ENCODE measurements around the gene UBE2R2.
"Not testable (repeated sequence)": the region's sequence is repeated elsewhere in the genome, so short reads cannot be mapped to it uniquely, and the experiment has no call there.

The UBE2R2 gene

DNA sequence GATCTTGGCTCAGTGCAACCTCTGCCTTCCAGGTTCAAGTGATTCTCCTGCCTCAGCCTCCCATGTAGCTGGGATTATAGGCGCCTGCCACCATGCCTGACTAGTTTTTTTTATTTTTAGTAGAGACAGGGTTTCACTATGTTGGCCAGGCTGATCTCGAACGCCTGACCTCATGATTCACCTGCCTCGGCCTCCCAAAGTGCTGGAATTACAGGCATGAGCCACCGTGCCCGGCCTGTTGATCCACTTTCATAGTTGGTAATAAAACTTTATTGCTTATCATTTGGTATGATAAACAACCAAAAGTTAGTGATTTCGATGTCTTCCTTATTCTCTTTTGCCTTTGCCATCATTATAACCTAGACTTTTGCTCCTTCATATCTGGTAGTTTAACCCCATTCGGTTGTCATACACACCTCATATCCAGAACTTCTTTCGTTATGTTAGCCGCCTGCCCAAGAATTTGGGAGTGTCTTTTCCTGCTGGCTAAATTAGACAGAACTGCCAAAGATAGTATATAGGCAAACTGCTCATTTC lies 45.0 kb downstream of the UBE2R2 start:
- Histone ChIP-seq H3K4ac (ENCODE audit: low read depth in 1 of 2, low read length in 2 of 2) (no peak overlapping the region), H2BK12ac (ENCODE audit: low read length in 2 of 2) (no peak overlapping the region), H2BK15ac (ENCODE audit: low read depth, poor library complexity, severe bottlenecking) (no peak overlapping the region), H3K14ac (ENCODE audit: low read length in 2 of 2) (no peak overlapping the region), H2BK120ac (ENCODE audit: low read depth, low read length) (no peak overlapping the region), H2BK5ac (ENCODE audit: low read depth, low read length, poor library complexity, severe bottlenecking) (no peak overlapping the region), H3K23ac (ENCODE audit: low read length in 2 of 2) (no peak overlapping the region), H3K27ac (ENCODE audit: low read length, poor library complexity, severe bottlenecking) (no peak overlapping the region), H3K9me3 (ENCODE audit: control insufficient read depth, low read length) (no peaks in the 10 kb centered on the region), H4K91ac (ENCODE audit: low read length) (no peak overlapping the region), H3K18ac (ENCODE audit: low read depth in 1 of 2, low read length in 2 of 2) (no peak overlapping the region), H2AFZ (ENCODE audit: low read depth, low read length) (no peak overlapping the region), H3K27me3 (ENCODE audit: control insufficient read depth in 1 of 2, insufficient read depth in 1 of 2, low read length in 2 of 2) (no peaks in the 10 kb centered on the region), H2AK5ac (ENCODE audit: low read length, severe bottlenecking) (no peak overlapping the region), H3K4me2 (ENCODE audit: low read length, poor library complexity, severe bottlenecking) (no peak overlapping the region), H4K8ac (ENCODE audit: low read length) (no peak overlapping the region), H3K4me1 (ENCODE audit: control insufficient read depth, insufficient read depth, low read depth, low read length) (peaks cover 12% of the 10 kb centered on the region), H3K4me3 (ENCODE audit: insufficient read depth in 1 of 2, low read depth in 1 of 2, low read length in 2 of 2) (no peak overlapping the region), H3K9ac (ENCODE audit: low read length) (no peak overlapping the region), H3K79me1 (replicated peaks; ENCODE audit: low read length, poor library complexity, severe bottlenecking) (no peaks in the 10 kb centered on the region), H3K36me3 (ENCODE audit: control insufficient read depth in 1 of 2, insufficient read depth in 2 of 2, low read depth in 1 of 2, low read length in 2 of 2) (peaks cover 4 to 10% of the 10 kb centered on the region in 2 experiments)
- WGBS: 95% methylated on average over 6 of the region's 10 CpGs
- no peak for DNase-seq

DNA sequence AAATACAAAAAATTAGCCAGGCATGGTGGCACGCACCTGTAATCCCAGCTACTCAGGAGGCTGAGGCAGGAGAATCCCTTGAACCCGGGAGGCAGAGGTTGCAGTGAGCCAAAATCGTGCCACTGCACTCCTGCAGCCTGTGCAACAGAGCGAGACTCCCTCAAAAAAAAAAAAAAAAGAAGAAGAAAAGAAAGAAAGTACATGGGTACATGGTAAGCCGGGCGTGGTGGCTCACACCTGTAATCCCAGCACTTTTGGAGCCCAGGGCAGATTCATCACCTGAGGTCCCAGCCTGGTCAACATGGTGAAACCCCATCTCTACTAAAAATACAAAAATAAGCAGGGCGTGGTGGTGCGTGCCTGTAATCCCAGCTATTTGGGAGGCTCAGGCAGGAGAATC lies 46.1 kb downstream of the UBE2R2 start:
- H4K8ac ChIP-seq (ENCODE audit: low read length); H3K4me2 ChIP-seq (ENCODE audit: low read length, poor library complexity, severe bottlenecking); H3K4me3 ChIP-seq (ENCODE audit: insufficient read depth in 1 of 2, low read depth in 1 of 2, low read length in 2 of 2); H3K23ac ChIP-seq (ENCODE audit: low read length in 2 of 2); H4K91ac ChIP-seq (ENCODE audit: low read length); H2BK15ac ChIP-seq (ENCODE audit: low read depth, poor library complexity, severe bottlenecking); H3K14ac ChIP-seq (ENCODE audit: low read length in 2 of 2); H3K4ac ChIP-seq (ENCODE audit: low read depth in 1 of 2, low read length in 2 of 2); H2AK5ac ChIP-seq (ENCODE audit: low read length, severe bottlenecking); H2BK120ac ChIP-seq (ENCODE audit: low read depth, low read length); H3K9me3 ChIP-seq (ENCODE audit: control insufficient read depth, low read length); H3K36me3 ChIP-seq (ENCODE audit: control insufficient read depth in 1 of 2, insufficient read depth in 2 of 2, low read depth in 1 of 2, low read length in 2 of 2); H2BK12ac ChIP-seq (ENCODE audit: low read length in 2 of 2); H2BK5ac ChIP-seq (ENCODE audit: low read depth, low read length, poor library complexity, severe bottlenecking); H3K27me3 ChIP-seq (ENCODE audit: control insufficient read depth in 1 of 2, insufficient read depth in 1 of 2, low read length in 2 of 2); H3K9ac ChIP-seq (ENCODE audit: low read length); H3K27ac ChIP-seq (ENCODE audit: low read length, poor library complexity, severe bottlenecking); H2AFZ ChIP-seq (ENCODE audit: low read depth, low read length); H3K18ac ChIP-seq (ENCODE audit: low read depth in 1 of 2, low read length in 2 of 2); H3K79me1 ChIP-seq (replicated peaks; ENCODE audit: low read length, poor library complexity, severe bottlenecking); DNase-seq: not testable (repeated sequence)
- peaks cover 15% of the 10 kb centered on the region for H3K4me1 ChIP-seq (ENCODE audit: control insufficient read depth, insufficient read depth, low read depth, low read length)
- 99% methylated on average over 6 of the region's 8 CpGs for WGBS

DNA sequence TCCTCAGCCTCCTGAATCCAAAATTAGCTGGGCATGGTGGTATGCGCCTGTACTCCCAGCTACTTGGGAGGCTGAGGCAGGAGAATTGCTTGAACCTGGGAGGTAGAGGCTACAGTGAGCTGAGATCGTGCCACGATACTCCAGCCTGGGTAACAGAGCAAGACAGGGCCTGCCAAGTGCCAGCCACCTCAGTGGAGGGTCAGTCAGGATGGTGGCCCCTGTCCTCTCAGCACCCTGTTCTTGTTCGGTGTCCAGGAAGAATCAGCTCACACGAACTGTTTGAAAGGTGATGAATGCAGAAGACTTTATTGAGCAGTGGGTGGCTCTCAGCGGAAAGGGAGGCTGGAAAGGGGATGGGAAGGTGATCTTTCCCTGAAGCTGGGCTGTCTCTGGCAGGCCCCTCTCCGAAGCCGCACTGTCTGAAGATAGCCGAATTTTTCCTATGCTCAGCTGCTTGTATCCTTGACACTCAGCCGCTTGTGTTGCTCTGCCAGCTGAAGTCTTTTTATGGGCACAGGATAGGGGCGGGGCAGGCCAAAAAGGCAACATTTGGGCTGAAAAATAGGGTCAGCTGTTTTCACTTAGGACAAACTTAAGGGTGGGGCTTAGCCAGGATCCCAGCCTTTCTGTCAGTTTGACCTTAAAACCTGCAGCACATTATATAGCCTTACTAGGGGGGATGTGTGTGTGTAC lies 50.9 kb downstream of the UBE2R2 start:
- 93% methylated on average over 11 of the region's 11 CpGs for WGBS
- H2BK120ac ChIP-seq (ENCODE audit: low read depth, low read length): no peak overlapping the region
- no peak overlapping the region for H4K8ac ChIP-seq (ENCODE audit: low read length)
- no peak overlapping the region for H3K18ac ChIP-seq (ENCODE audit: low read depth in 1 of 2, low read length in 2 of 2)
- H3K9me3 ChIP-seq (ENCODE audit: control insufficient read depth, low read length): no peaks in the 10 kb centered on the region
- H3K4me2 ChIP-seq (ENCODE audit: low read length, poor library complexity, severe bottlenecking): no peak overlapping the region
- peaks cover 4% of the 10 kb centered on the region in 2 experiments for H3K36me3 ChIP-seq (ENCODE audit: control insufficient read depth in 1 of 2, insufficient read depth in 2 of 2, low read depth in 1 of 2, low read length in 2 of 2)
- H3K27ac ChIP-seq (ENCODE audit: low read length, poor library complexity, severe bottlenecking): no peak overlapping the region
- H2BK5ac ChIP-seq (ENCODE audit: low read depth, low read length, poor library complexity, severe bottlenecking): no peak overlapping the region
- H3K23ac ChIP-seq (ENCODE audit: low read length in 2 of 2): peak overlapping the region in 1 of 2 experiments; percentile 24
- H3K27me3 ChIP-seq (ENCODE audit: control insufficient read depth in 1 of 2, insufficient read depth in 1 of 2, low read length in 2 of 2): no peaks in the 10 kb centered on the region
- H2AFZ ChIP-seq (ENCODE audit: low read depth, low read length): no peak overlapping the region
- H3K4me1 ChIP-seq (ENCODE audit: control insufficient read depth, insufficient read depth, low read depth, low read length): peaks cover 8% of the 10 kb centered on the region
- H2BK12ac ChIP-seq (ENCODE audit: low read length in 2 of 2): no peak overlapping the region
- H2BK15ac ChIP-seq (ENCODE audit: low read depth, poor library complexity, severe bottlenecking): no peak overlapping the region
- no peak overlapping the region for H2AK5ac ChIP-seq (ENCODE audit: low read length, severe bottlenecking)
- H3K14ac ChIP-seq (ENCODE audit: low read length in 2 of 2): no peak overlapping the region
- no peak overlapping the region for H4K91ac ChIP-seq (ENCODE audit: low read length)
- peak overlapping the region; percentile 66 for H3K9ac ChIP-seq (ENCODE audit: low read length)
- H3K4ac ChIP-seq (ENCODE audit: low read depth in 1 of 2, low read length in 2 of 2): no peak overlapping the region
- DNase-seq: no peak
- H3K79me1 ChIP-seq (replicated peaks; ENCODE audit: low read length, poor library complexity, severe bottlenecking): no peaks in the 10 kb centered on the region
- peak overlapping the region in 1 of 2 experiments; percentile 66 for H3K4me3 ChIP-seq (ENCODE audit: insufficient read depth in 1 of 2, low read depth in 1 of 2, low read length in 2 of 2)

DNA sequence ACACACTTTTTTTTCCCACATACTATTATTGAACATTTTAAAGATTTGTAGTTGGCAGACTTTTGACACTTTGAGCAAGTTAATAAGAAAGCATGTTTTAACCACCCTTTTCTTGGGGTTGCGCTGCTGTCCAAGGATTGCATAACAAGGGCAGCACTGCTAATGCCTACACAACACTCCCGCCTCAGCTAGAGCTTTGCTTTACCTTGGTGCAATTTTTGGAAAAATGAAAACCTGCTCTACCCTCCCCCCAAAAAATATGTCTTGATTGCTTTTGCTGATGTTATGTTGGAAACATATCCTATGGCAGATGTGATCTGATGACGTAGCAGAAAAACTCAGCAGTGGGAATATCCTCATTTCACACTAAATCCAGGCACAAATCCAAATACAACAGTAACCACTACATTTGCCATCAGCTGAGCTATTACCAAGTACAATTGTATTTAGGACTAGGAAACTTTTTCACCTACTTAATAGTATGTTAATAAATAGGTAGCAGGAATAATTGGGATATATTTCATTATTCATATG lies 51.5 kb downstream of the UBE2R2 start:
- Histone ChIP-seq H2AK5ac (ENCODE audit: low read length, severe bottlenecking) (no peak overlapping the region), H3K4ac (ENCODE audit: low read depth in 1 of 2, low read length in 2 of 2) (no peak overlapping the region), H2AFZ (ENCODE audit: low read depth, low read length) (no peak overlapping the region), H2BK5ac (ENCODE audit: low read depth, low read length, poor library complexity, severe bottlenecking) (no peak overlapping the region), H3K79me1 (replicated peaks; ENCODE audit: low read length, poor library complexity, severe bottlenecking) (no peaks in the 10 kb centered on the region), H3K9me3 (ENCODE audit: control insufficient read depth, low read length) (no peaks in the 10 kb centered on the region), H3K27ac (ENCODE audit: low read length, poor library complexity, severe bottlenecking) (no peak overlapping the region), H3K4me2 (ENCODE audit: low read length, poor library complexity, severe bottlenecking) (no peak overlapping the region), H3K9ac (ENCODE audit: low read length) (peak overlapping the region; percentile 66), H2BK120ac (ENCODE audit: low read depth, low read length) (no peak overlapping the region), H3K23ac (ENCODE audit: low read length in 2 of 2) (no peak overlapping the region), H4K8ac (ENCODE audit: low read length) (no peak overlapping the region), H3K14ac (ENCODE audit: low read length in 2 of 2) (no peak overlapping the region), H3K4me1 (ENCODE audit: control insufficient read depth, insufficient read depth, low read depth, low read length) (peaks cover 9% of the 10 kb centered on the region), H2BK12ac (ENCODE audit: low read length in 2 of 2) (no peak overlapping the region), H3K36me3 (ENCODE audit: control insufficient read depth in 1 of 2, insufficient read depth in 2 of 2, low read depth in 1 of 2, low read length in 2 of 2) (peaks cover 4% of the 10 kb centered on the region in 2 experiments), H4K91ac (ENCODE audit: low read length) (no peak overlapping the region), H3K4me3 (ENCODE audit: insufficient read depth in 1 of 2, low read depth in 1 of 2, low read length in 2 of 2) (peak overlapping the region in 1 of 2 experiments; percentile 66), H3K27me3 (ENCODE audit: control insufficient read depth in 1 of 2, insufficient read depth in 1 of 2, low read length in 2 of 2) (no peaks in the 10 kb centered on the region), H2BK15ac (ENCODE audit: low read depth, poor library complexity, severe bottlenecking) (no peak overlapping the region), H3K18ac (ENCODE audit: low read depth in 1 of 2, low read length in 2 of 2) (no peak overlapping the region)
- no peak for DNase-seq
- 100% methylated on average over 2 of the region's 3 CpGs for WGBS
